Stimulated activated CD4-positive, alpha-beta T cell treated with anti-CD3 and anti-CD28 coated beads, Interleukin-1b, Interleukin-23, amount 100 ng/mL, for 24 hours (primary cell): Measurements from ENCODE around the gene CPSF4L.
A peak's percentile ranks its signal among the peaks of the same experiment; 100 is the strongest.

Experiments
- DNase-seq, 4 experiments: peaks; one replicate each; pipeline ENCODE4 v3.0.0-alpha.2; 2020; ENCODE audit warnings: low read depth in 4 of 4, low spot score in 1 of 4

CPSF4L gene

GRCh38 chr17:73232587-73233373 is 28.9 kb downstream of the CPSF4L start:
- DNase-seq: peak in 2 of 4 experiments; percentile 7 to 13

GRCh38 chr17:73231841-73232586 is 29.7 kb downstream of the CPSF4L start:
- peak; percentile 89 to 99 (median 93) for DNase-seq

- DNase-seq: no peak
Measured at GRCh38 chr17:73231395-73231794, 30.3 kb downstream of the CPSF4L start.

GRCh38 chr17:73230088-73230487 is 31.6 kb downstream of the CPSF4L start:
- DNase-seq: no peak

GRCh38 chr17:73228748-73229236 is 32.9 kb downstream of the CPSF4L start:
- DNase-seq: no peak

- DNase-seq: no peak
Measured at GRCh38 chr17:73227944-73228343, 33.7 kb downstream of the CPSF4L start.

GRCh38 chr17:73227379-73227778 is 34.3 kb downstream of the CPSF4L start:
- DNase-seq: no peak

- no peak for DNase-seq
Measured at GRCh38 chr17:73226556-73227172, 35.0 kb downstream of the CPSF4L start.

GRCh38 chr17:73224663-73225305 is 36.9 kb downstream of the CPSF4L start:
- no peak for DNase-seq

GRCh38 chr17:73224237-73224636 is 37.4 kb downstream of the CPSF4L start:
- no peak for DNase-seq

- no peak for DNase-seq
Measured at GRCh38 chr17:73223626-73224230, 38.0 kb downstream of the CPSF4L start.

- no peak for DNase-seq
Measured at GRCh38 chr17:73215447-73215846, 46.2 kb downstream of the CPSF4L start.

- DNase-seq: no peak
Measured at GRCh38 chr17:73214851-73215250, 46.8 kb downstream of the CPSF4L start.

GRCh38 chr17:73214008-73214407 is 47.7 kb downstream of the CPSF4L start:
- DNase-seq: no peak

- no peak for DNase-seq
Measured at GRCh38 chr17:73211745-73212144, 49.9 kb downstream of the CPSF4L start.

- no peak for DNase-seq
Measured at GRCh38 chr17:73210002-73210678, 51.5 kb downstream of the CPSF4L start.

GRCh38 chr17:73209436-73209835 is 52.2 kb downstream of the CPSF4L start:
- no peak for DNase-seq

GRCh38 chr17:73208139-73208827 is 53.4 kb downstream of the CPSF4L start:
- DNase-seq: no peak

- DNase-seq: no peak
Measured at GRCh38 chr17:73205459-73205961, 56.2 kb downstream of the CPSF4L start.
